ENCODE data around the gene DCC.

- no peak for TF ChIP-seq CTCF (IDR thresholded peaks at IDR 0.05)
- no peak for TF ChIP-seq EP300 (IDR thresholded peaks at IDR 0.05; ENCODE audit: low read depth)
- TF ChIP-seq POLR2A (IDR thresholded peaks at IDR 0.05): no peak
- no peak for TF ChIP-seq POLR2AphosphoS5 (IDR thresholded peaks at IDR 0.05)
Observed at GRCh38 chr18:52898485-52899058, 558.6 kb downstream of the DCC start.

Measured in transverse colon (tissue), 4 donors.